ENCODE data around the gene TRIML1. TPM values are rescaled to one million over a fixed set of nuclear protein-coding genes. Genes with fewer than 3 reads are reported as not detected.

Gene TRIML1
- not detected for total RNA-seq

GRCh38 chr4:188139141-188139540, at the start of gene TRIML1:
TRIML1 (plus strand) TSS chr4:188139441; CDS start chr4:188139559, 118 bp downstream.
- ChIA-PET POLR2A (no interaction called here), CTCF (no interaction called here)
- Mint-ChIP-seq H3K4me3 (no peak within 1 kb of the TSS), H3K4me1 (ENCODE audit: low read depth) (no peaks in the 10 kb centered on the region), H3K36me3 (ENCODE audit: low read depth) (no peaks in the 10 kb centered on the region), H3K27me3 (ENCODE audit: low read depth) (no peaks in the 10 kb centered on the region), H3K9me3 (ENCODE audit: insufficient read depth) (peaks cover 15% of the 10 kb centered on the region), H3K27ac (no peak within 1 kb of the TSS)
- no peak for ATAC-seq
- no peak for DNase-seq

- CTCF ChIA-PET: no interaction called here
- no peak for ATAC-seq
Measured at GRCh38 chr4:188092824-188093223, 46.4 kb upstream of the TRIML1 start.

GRCh38 chr4:188106454-188106853, 32.8 kb upstream of the TRIML1 start:
- CTCF ChIA-PET: no interaction called here
- ATAC-seq: no peak
- H3K4me3 Mint-ChIP-seq: no peak overlapping the region
- DNase-seq: no peak
- no peaks in the 10 kb centered on the region for H3K27me3 Mint-ChIP-seq (ENCODE audit: low read depth)
- H3K9me3 Mint-ChIP-seq (ENCODE audit: insufficient read depth): peaks cover 18% of the 10 kb centered on the region
- no peak overlapping the region for H3K27ac Mint-ChIP-seq
- H3K4me1 Mint-ChIP-seq (ENCODE audit: low read depth): no peaks in the 10 kb centered on the region
- no peaks in the 10 kb centered on the region for H3K36me3 Mint-ChIP-seq (ENCODE audit: low read depth)
- POLR2A ChIA-PET: no interaction called here

More at GRCh38 chr4:188092824-188093223, 46.4 kb upstream of the TRIML1 start:
- POLR2A ChIA-PET: no interaction called here
- Mint-ChIP-seq H3K4me1 (ENCODE audit: low read depth) (no peaks in the 10 kb centered on the region), H3K36me3 (ENCODE audit: low read depth) (no peaks in the 10 kb centered on the region), H3K27ac (no peak overlapping the region), H3K27me3 (ENCODE audit: low read depth) (no peaks in the 10 kb centered on the region), H3K4me3 (no peak overlapping the region), H3K9me3 (ENCODE audit: insufficient read depth) (peaks cover 19% of the 10 kb centered on the region)
- DNase-seq: no peak

- no peak overlapping the region for H3K27ac Mint-ChIP-seq
- DNase-seq: no peak
- no peak overlapping the region for H3K4me3 Mint-ChIP-seq
- no peaks in the 10 kb centered on the region for H3K36me3 Mint-ChIP-seq (ENCODE audit: low read depth)
- H3K9me3 Mint-ChIP-seq (ENCODE audit: insufficient read depth): peaks cover 18% of the 10 kb centered on the region
- CTCF ChIA-PET: no interaction called here
- H3K4me1 Mint-ChIP-seq (ENCODE audit: low read depth): no peaks in the 10 kb centered on the region
- ATAC-seq: no peak
- H3K27me3 Mint-ChIP-seq (ENCODE audit: low read depth): no peaks in the 10 kb centered on the region
- POLR2A ChIA-PET: no interaction called here
Measured at GRCh38 chr4:188107931-188108843, 31.1 kb upstream of the TRIML1 start.

GRCh38 chr4:188109157-188109755, 30.0 kb upstream of the TRIML1 start, which contains the start of gene TRIML2:
TRIML2 (minus strand) TSS chr4:188109603; CDS start chr4:188105368, 4,235 bp downstream.
- H3K27me3 Mint-ChIP-seq (ENCODE audit: low read depth): no peaks in the 10 kb centered on the region
- no peaks in the 10 kb centered on the region for H3K4me1 Mint-ChIP-seq (ENCODE audit: low read depth)
- no peak within 1 kb of the TSS for H3K27ac Mint-ChIP-seq
- POLR2A ChIA-PET: no interaction called here
- ATAC-seq (no peak), DNase-seq (no peak)
- CTCF ChIA-PET: no interaction called here
- no peak within 1 kb of the TSS for H3K4me3 Mint-ChIP-seq
- H3K9me3 Mint-ChIP-seq (ENCODE audit: insufficient read depth): peaks cover 12% of the 10 kb centered on the region
- no peaks in the 10 kb centered on the region for H3K36me3 Mint-ChIP-seq (ENCODE audit: low read depth)

- ChIA-PET CTCF (no interaction called here), POLR2A (no interaction called here)
- Mint-ChIP-seq H3K4me3 (no peak overlapping the region), H3K36me3 (ENCODE audit: low read depth) (no peaks in the 10 kb centered on the region), H3K4me1 (ENCODE audit: low read depth) (no peaks in the 10 kb centered on the region), H3K9me3 (ENCODE audit: insufficient read depth) (peaks cover 12% of the 10 kb centered on the region), H3K27ac (no peak overlapping the region), H3K27me3 (ENCODE audit: low read depth) (no peaks in the 10 kb centered on the region)
- DNase-seq (no peak), ATAC-seq (no peak)
Measured at GRCh38 chr4:188110036-188110435, 29.2 kb upstream of the TRIML1 start.

GRCh38 chr4:188110741-188111471, 28.3 kb upstream of the TRIML1 start:
- CTCF ChIA-PET: no interaction called here
- no peak for DNase-seq

GRCh38 chr4:188111955-188112354, 27.3 kb upstream of the TRIML1 start:
- no peaks in the 10 kb centered on the region for H3K36me3 Mint-ChIP-seq (ENCODE audit: low read depth)
- no peaks in the 10 kb centered on the region for H3K27me3 Mint-ChIP-seq (ENCODE audit: low read depth)
- CTCF ChIA-PET: no interaction called here
- no peak for ATAC-seq
- H3K27ac Mint-ChIP-seq: no peak overlapping the region
- no peak overlapping the region for H3K4me3 Mint-ChIP-seq
- POLR2A ChIA-PET: no interaction called here
- H3K9me3 Mint-ChIP-seq (ENCODE audit: insufficient read depth): peaks cover 12% of the 10 kb centered on the region
- no peak for DNase-seq
- H3K4me1 Mint-ChIP-seq (ENCODE audit: low read depth): no peaks in the 10 kb centered on the region

More at GRCh38 chr4:188110741-188111471, 28.3 kb upstream of the TRIML1 start:
- H3K9me3 Mint-ChIP-seq (ENCODE audit: insufficient read depth): peaks cover 12% of the 10 kb centered on the region
- no peaks in the 10 kb centered on the region for H3K36me3 Mint-ChIP-seq (ENCODE audit: low read depth)
- H3K27me3 Mint-ChIP-seq (ENCODE audit: low read depth): no peaks in the 10 kb centered on the region
- no peak for ATAC-seq
- no peak overlapping the region for H3K27ac Mint-ChIP-seq
- POLR2A ChIA-PET: no interaction called here
- no peak overlapping the region for H3K4me3 Mint-ChIP-seq
- H3K4me1 Mint-ChIP-seq (ENCODE audit: low read depth): no peaks in the 10 kb centered on the region

GRCh38 chr4:188113156-188113555, 26.1 kb upstream of the TRIML1 start:
- ATAC-seq (no peak), DNase-seq (no peak)
- Mint-ChIP-seq H3K27ac (no peak overlapping the region), H3K4me1 (ENCODE audit: low read depth) (no peaks in the 10 kb centered on the region), H3K4me3 (no peak overlapping the region), H3K27me3 (ENCODE audit: low read depth) (no peaks in the 10 kb centered on the region), H3K36me3 (ENCODE audit: low read depth) (no peaks in the 10 kb centered on the region), H3K9me3 (ENCODE audit: insufficient read depth) (peaks cover 12% of the 10 kb centered on the region)
- POLR2A ChIA-PET: no interaction called here
- CTCF ChIA-PET: no interaction called here

- no peak overlapping the region for H3K4me3 Mint-ChIP-seq
- ATAC-seq: no peak
- H3K9me3 Mint-ChIP-seq (ENCODE audit: insufficient read depth): peaks cover 11% of the 10 kb centered on the region
- POLR2A ChIA-PET: no interaction called here
- no peak overlapping the region for H3K27ac Mint-ChIP-seq
- DNase-seq: no peak
- H3K4me1 Mint-ChIP-seq (ENCODE audit: low read depth): no peaks in the 10 kb centered on the region
- no peaks in the 10 kb centered on the region for H3K27me3 Mint-ChIP-seq (ENCODE audit: low read depth)
- no peaks in the 10 kb centered on the region for H3K36me3 Mint-ChIP-seq (ENCODE audit: low read depth)
- CTCF ChIA-PET: no interaction called here
Measured at GRCh38 chr4:188117631-188118324, 21.5 kb upstream of the TRIML1 start.

GRCh38 chr4:188121530-188121929, 17.7 kb upstream of the TRIML1 start:
- H3K4me3 Mint-ChIP-seq: no peak overlapping the region
- H3K9me3 Mint-ChIP-seq (ENCODE audit: insufficient read depth): peaks cover 27% of the 10 kb centered on the region
- H3K27me3 Mint-ChIP-seq (ENCODE audit: low read depth): no peaks in the 10 kb centered on the region

More at GRCh38 chr4:188121530-188121929, 17.7 kb upstream of the TRIML1 start:
- POLR2A ChIA-PET: no interaction called here
- H3K27ac Mint-ChIP-seq: no peak overlapping the region
- H3K4me1 Mint-ChIP-seq (ENCODE audit: low read depth): no peaks in the 10 kb centered on the region
- ATAC-seq (no peak), DNase-seq (no peak)
- no peaks in the 10 kb centered on the region for H3K36me3 Mint-ChIP-seq (ENCODE audit: low read depth)
- CTCF ChIA-PET: no interaction called here

Measured in activated CD8-positive, alpha-beta T cell treated with anti-CD3 and anti-CD28 coated beads, Interleukin-2, amount 10 ng/mL, durations not matched to agents 7 days and 5 days (primary cell).